ENCODE results near the gene RAPGEF5. TPM values are rescaled to one million over a fixed set of nuclear protein-coding genes. Genes with fewer than 3 reads are reported as not detected.

The RAPGEF5 gene
- total RNA-seq, 2 donors from 2014 or later, result 7.4 to 29.8 TPM

GRCh38 chr7:22090512-22090911 is 266.4 kb downstream of the RAPGEF5 start:
- Histone ChIP-seq H3K9me3 (no peaks in the 10 kb centered on the region), H3K4me1 (replicated peaks) (no peaks in the 10 kb centered on the region), H3K36me3 (no peaks in the 10 kb centered on the region), H3K27me3 (replicated peaks; ENCODE audit: insufficient read depth) (no peaks in the 10 kb centered on the region), H3K4me3 (no peak overlapping the region), H3K27ac (no peak overlapping the region)
- 95% methylated on average over 17 of the region's 24 CpGs for whole genome bisulfite sequencing
- TF ChIP-seq POLR2A (IDR thresholded peaks at IDR 0.05), result no peak
- TF ChIP-seq, protein P1, sequence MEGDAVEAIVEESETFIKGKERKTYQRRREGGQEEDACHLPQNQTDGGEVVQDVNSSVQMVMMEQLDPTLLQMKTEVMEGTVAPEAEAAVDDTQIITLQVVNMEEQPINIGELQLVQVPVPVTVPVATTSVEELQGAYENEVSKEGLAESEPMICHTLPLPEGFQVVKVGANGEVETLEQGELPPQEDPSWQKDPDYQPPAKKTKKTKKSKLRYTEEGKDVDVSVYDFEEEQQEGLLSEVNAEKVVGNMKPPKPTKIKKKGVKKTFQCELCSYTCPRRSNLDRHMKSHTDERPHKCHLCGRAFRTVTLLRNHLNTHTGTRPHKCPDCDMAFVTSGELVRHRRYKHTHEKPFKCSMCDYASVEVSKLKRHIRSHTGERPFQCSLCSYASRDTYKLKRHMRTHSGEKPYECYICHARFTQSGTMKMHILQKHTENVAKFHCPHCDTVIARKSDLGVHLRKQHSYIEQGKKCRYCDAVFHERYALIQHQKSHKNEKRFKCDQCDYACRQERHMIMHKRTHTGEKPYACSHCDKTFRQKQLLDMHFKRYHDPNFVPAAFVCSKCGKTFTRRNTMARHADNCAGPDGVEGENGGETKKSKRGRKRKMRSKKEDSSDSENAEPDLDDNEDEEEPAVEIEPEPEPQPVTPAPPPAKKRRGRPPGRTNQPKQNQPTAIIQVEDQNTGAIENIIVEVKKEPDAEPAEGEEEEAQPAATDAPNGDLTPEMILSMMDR (IDR thresholded peaks at IDR 0.05), result no peak
- TF ChIP-seq POLR2AphosphoS5 (IDR thresholded peaks at IDR 0.05), result no peak
- no peak for DNase-seq (ENCODE audit: low spot score)
- intact Hi-C loops (cut with DNase I), result no loop called here

- 92% methylated on average over 22 of the region's 22 CpGs for WGBS
- TF ChIP-seq POLR2AphosphoS5 (IDR thresholded peaks at IDR 0.05), result no peak
- TF ChIP-seq, protein P1 (IDR thresholded peaks at IDR 0.05), result no peak
- TF ChIP-seq POLR2A (IDR thresholded peaks at IDR 0.05), result no peak
- Histone ChIP-seq H3K27me3 (replicated peaks; ENCODE audit: insufficient read depth) (no peaks in the 10 kb centered on the region), H3K9me3 (no peaks in the 10 kb centered on the region), H3K4me3 (no peak overlapping the region), H3K4me1 (replicated peaks) (no peaks in the 10 kb centered on the region), H3K27ac (no peak overlapping the region), H3K36me3 (no peaks in the 10 kb centered on the region)
- intact Hi-C loops (cut with DNase I), result no loop called here
- DNase-seq (ENCODE audit: low spot score), result no peak
Observed at GRCh38 chr7:22090107-22090506, 266.8 kb downstream of the RAPGEF5 start.

DNA sequence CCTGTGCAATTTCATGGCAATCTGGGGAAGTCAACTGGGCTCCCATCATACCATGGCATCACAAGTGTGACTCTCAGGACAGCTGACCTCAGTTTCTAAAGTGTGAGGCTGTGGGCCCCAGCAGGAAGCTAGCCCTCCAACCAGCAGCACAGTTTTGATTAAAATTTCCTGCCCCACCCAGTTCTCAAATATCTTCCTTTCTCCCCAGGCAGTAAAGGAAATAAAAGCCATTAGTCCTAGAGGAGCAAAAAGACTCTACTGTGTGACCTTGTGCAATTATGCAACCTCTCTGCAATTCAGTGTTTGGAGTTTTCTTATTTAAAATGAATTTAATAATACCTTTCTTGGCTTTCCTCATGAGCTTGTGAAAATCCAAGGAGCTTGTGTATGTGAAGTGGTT is 268.1 kb downstream of the RAPGEF5 start:
- TF ChIP-seq, protein P1 (IDR thresholded peaks at IDR 0.05), result no peak
- TF ChIP-seq POLR2AphosphoS5 (IDR thresholded peaks at IDR 0.05) (no peak), POLR2A (IDR thresholded peaks at IDR 0.05) (no peak)
- intact Hi-C loops (cut with DNase I), result no loop called here
- no peak overlapping the region for H3K27ac ChIP-seq
- H3K36me3 ChIP-seq, result no peaks in the 10 kb centered on the region
- no peaks in the 10 kb centered on the region for H3K9me3 ChIP-seq
- H3K4me1 ChIP-seq (replicated peaks), result no peaks in the 10 kb centered on the region
- no peaks in the 10 kb centered on the region for H3K27me3 ChIP-seq (replicated peaks; ENCODE audit: insufficient read depth)
- no peak overlapping the region for H3K4me3 ChIP-seq
- no peak for DNase-seq (ENCODE audit: low spot score)

DNA sequence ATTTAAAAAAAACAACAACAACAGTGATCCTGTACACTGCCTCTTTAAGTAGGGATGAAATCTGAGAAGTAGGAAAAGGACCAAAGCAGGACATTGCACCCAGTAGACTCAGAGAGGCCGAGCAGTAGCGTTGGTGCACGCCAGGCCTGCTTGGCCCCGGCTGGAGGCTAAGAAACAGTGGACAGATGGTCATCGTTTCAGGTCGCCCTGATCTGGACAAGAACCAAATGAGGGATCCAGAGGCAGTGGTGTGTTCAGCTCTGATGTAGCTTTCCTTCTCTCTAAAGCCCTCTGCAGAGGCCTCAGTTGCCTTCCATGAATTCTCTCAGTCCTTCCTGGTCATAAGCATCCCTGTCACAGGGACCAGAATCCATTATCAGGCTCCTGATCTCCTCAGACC is 269.1 kb downstream of the RAPGEF5 start:
- WGBS, result 78% methylated on average over 6 of the region's 6 CpGs
- no peak for DNase-seq (ENCODE audit: low spot score)
- Histone ChIP-seq H3K9me3 (no peaks in the 10 kb centered on the region), H3K36me3 (no peaks in the 10 kb centered on the region), H3K27me3 (replicated peaks; ENCODE audit: insufficient read depth) (no peaks in the 10 kb centered on the region), H3K4me3 (no peak overlapping the region), H3K27ac (no peak overlapping the region), H3K4me1 (replicated peaks) (no peaks in the 10 kb centered on the region)
- TF ChIP-seq POLR2AphosphoS5 (IDR thresholded peaks at IDR 0.05), result no peak
- TF ChIP-seq, protein P1 (IDR thresholded peaks at IDR 0.05), result no peak
- TF ChIP-seq POLR2A (IDR thresholded peaks at IDR 0.05), result no peak
- intact Hi-C loops (cut with DNase I), result no loop called here

- Histone ChIP-seq H3K27me3 (replicated peaks; ENCODE audit: insufficient read depth) (no peaks in the 10 kb centered on the region), H3K9me3 (no peaks in the 10 kb centered on the region), H3K27ac (peak overlapping the region; percentile 88 to 93), H3K36me3 (no peaks in the 10 kb centered on the region), H3K4me1 (replicated peaks) (no peaks in the 10 kb centered on the region), H3K4me3 (peak overlapping the region; percentile 41 to 50)
- TF ChIP-seq, protein P1 (IDR thresholded peaks at IDR 0.05), result no peak
- TF ChIP-seq POLR2AphosphoS5 (IDR thresholded peaks at IDR 0.05) (no peak), POLR2A (IDR thresholded peaks at IDR 0.05) (no peak)
- WGBS, result 31% methylated on average over 10 of the region's 10 CpGs
- DNase-seq (ENCODE audit: low spot score), result no peak
- intact Hi-C loops (cut with DNase I), result loop anchor here (5.0 kb wide), 1 partner anchor 1306 kb away; no protein-coding TSS in a partner anchor
Observed at GRCh38 chr7:22083704-22084240, 273.2 kb downstream of the RAPGEF5 start.
